ENCODE measurements around the gene DAB1.
A peak's percentile ranks its signal among the peaks of the same experiment; 100 is the strongest.

DAB1 gene

GRCh38 chr1:56975446-56975845, 448.4 kb downstream of the DAB1 start:
- DNase-seq (ENCODE audit: low read depth) = no peak

- no peak for DNase-seq (ENCODE audit: low read depth)
Observed at GRCh38 chr1:56973923-56974742, 449.7 kb downstream of the DAB1 start.

GRCh38 chr1:56972976-56973375, 450.9 kb downstream of the DAB1 start:
- no peak for DNase-seq (ENCODE audit: low read depth)

- DNase-seq (ENCODE audit: low read depth) = no peak
Observed at GRCh38 chr1:56970280-56970679, 453.6 kb downstream of the DAB1 start.

GRCh38 chr1:56968878-56969495, 454.9 kb downstream of the DAB1 start:
- no peak for DNase-seq (ENCODE audit: low read depth)

- peak; percentile 41 for DNase-seq (ENCODE audit: low read depth)
Observed at GRCh38 chr1:56967900-56968832, 455.7 kb downstream of the DAB1 start.

- DNase-seq (ENCODE audit: low read depth) = no peak
Observed at GRCh38 chr1:56967355-56967754, 456.5 kb downstream of the DAB1 start.

- DNase-seq (ENCODE audit: low read depth) = no peak
Observed at GRCh38 chr1:56966698-56966999, 457.2 kb downstream of the DAB1 start.

- no peak for DNase-seq (ENCODE audit: low read depth)
Observed at GRCh38 chr1:56965916-56966697, 457.8 kb downstream of the DAB1 start, which contains the start of gene C8B. TSS of gene C8B (minus strand) at chr1:56966015. CDS start at chr1:56965948, 67 bp downstream.

GRCh38 chr1:56965191-56965590, 458.7 kb downstream of the DAB1 start:
- DNase-seq (ENCODE audit: low read depth) = no peak

- DNase-seq (ENCODE audit: low read depth) = no peak
Observed at GRCh38 chr1:56964349-56965017, 459.4 kb downstream of the DAB1 start.

GRCh38 chr1:56963667-56964066, 460.2 kb downstream of the DAB1 start:
- DNase-seq (ENCODE audit: low read depth) = no peak

GRCh38 chr1:56961426-56961825, 462.4 kb downstream of the DAB1 start:
- DNase-seq (ENCODE audit: low read depth) = no peak

- peak; percentile 22 for DNase-seq (ENCODE audit: low read depth)
Observed at GRCh38 chr1:56958526-56958925, 465.3 kb downstream of the DAB1 start.

- DNase-seq (ENCODE audit: low read depth) = no peak
Observed at GRCh38 chr1:56957931-56958330, 465.9 kb downstream of the DAB1 start.

GRCh38 chr1:56954664-56955063, 469.2 kb downstream of the DAB1 start:
- DNase-seq (ENCODE audit: low read depth) = no peak

GRCh38 chr1:56953386-56953785, 470.5 kb downstream of the DAB1 start:
- DNase-seq (ENCODE audit: low read depth) = no peak

- no peak for DNase-seq (ENCODE audit: low read depth)
Observed at GRCh38 chr1:56952501-56952900, 471.4 kb downstream of the DAB1 start.

GRCh38 chr1:56948403-56949023, 475.3 kb downstream of the DAB1 start:
- no peak for DNase-seq (ENCODE audit: low read depth)

Data from ELR (cell line).